Measurements from ENCODE around the gene SOX10.

The SOX10 gene

DNA sequence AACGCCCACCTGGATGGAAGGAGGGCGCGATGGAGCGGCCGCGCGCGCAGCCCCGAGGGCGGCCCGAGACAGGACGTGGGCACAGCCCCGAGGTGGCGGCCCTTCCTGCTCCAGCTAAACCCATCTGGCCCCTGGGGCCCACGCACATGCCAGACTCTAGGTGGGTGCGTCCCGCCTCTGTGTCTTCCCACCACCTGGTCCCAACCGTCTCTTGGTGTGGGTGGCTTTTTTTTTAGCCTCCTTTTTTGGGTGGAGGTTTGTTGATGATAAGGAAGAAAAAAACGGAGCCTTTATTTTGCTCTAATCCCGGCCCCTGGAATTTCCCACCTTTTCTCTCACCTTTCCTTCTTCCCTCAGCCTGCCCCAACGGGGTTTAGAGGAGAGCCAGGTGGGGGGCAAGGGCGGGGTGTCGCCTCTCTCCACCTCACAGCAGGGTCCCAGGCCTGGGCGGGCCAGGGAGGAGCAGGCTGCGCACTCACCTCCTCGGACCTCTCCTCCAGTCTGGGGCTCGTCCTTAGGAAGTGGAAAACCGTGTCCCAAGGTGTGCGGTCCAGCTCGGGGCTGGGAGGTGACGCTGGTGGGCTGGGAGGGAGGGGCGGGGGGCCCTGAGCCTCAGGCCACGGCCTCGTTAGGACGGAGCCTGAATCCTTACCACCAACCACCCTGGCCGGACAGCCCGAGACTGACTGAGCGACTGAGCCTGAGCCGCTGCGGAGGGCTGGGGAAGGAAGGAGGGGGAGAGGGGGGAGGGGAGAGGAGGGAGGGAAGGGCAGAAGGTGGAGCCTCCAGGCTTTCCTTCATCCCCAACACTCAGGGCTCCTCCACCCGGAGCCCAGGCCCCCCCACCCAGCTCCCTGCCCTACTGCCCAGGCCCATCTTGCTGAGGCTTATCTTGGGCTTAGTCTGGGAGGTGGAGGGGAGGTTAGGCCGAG lies at the start of gene SOX10:
TSS of gene SOX10 (minus strand) at position 696 of the 932 bp plus-strand sequence. CDS start 771 bp downstream, outside the sequence.
- no peak for DNase-seq (ENCODE audit: low read depth in 2 of 2)

DNA sequence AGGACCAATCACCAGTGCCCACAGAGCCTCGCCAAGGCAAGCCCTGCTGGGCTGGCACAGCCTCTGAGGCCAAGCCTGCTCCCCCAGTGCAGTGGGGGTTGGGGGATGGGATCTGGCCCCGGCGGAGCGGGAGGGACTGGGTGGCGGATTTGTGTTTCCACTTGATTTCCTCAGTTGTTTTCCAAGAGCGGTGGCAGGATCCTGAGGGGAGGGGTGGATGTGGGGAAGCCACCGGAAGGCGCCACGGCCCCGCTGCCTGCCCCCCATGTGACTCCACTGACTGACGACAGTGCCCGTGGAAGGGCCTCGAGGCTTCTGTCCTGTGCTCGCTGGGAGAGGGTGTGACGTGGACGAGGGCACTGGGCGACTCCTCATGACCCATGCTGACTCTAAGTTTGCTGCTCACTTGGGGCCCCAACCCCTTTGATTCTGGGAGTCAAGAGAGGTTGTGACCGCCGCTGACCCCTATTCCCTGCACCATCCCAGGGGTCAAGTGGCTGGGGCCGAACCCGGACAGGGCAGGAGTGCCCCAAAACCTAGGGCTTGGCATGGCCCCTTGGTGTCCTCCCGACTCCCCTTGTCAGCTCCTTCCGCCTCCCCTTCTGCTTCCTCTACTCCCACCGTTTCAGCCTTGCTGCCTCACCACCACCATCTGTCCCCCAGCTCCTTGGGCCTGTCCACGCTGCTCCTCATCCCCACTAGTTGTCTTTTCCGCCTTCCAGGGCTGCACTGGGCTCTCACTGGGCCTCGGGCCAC lies 49.3 kb upstream of the SOX10 start:
- no peak for DNase-seq (ENCODE audit: low read depth in 2 of 2)

DNA sequence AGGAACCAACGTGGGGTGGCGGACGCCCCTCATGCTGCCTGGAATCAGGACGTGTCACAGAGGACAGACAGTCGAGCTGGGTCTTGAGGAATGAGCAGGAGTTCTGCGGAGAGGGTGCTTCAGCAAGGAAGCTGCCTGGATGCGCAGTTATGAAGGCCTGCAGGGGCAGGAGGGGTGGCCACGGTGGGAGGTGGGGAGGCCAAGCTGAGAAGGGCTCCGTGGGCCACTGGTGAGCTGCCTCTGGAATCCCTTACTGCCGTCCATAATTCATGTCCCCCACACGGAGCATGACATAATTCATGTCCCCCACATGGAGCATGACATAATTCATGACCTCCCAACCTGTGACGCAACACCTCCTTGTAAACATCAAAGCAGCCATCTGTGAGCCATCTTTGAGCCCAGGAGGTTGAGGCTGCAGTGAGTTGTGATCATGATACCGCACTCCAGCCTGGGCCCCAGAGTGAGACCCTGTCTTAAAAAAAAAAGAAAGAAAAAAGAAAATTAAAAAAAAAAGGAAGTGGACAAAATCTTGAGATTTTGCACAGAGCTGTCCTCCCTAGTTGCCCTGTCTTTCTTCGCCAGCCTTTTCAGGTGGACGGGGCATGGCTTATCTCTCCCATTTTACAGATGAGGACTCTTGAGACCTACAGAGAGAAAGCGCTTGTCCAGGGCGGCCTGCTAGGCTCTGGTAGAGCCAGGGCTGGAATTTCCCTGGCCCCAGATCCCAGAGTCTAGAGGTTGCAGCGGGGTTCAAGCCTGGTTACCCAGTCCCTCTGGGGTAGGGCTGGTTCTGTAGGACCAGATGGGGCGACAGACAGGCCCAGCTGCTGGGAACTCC lies 48.5 kb upstream of the SOX10 start:
- no peak for DNase-seq (ENCODE audit: low read depth in 2 of 2)

DNA sequence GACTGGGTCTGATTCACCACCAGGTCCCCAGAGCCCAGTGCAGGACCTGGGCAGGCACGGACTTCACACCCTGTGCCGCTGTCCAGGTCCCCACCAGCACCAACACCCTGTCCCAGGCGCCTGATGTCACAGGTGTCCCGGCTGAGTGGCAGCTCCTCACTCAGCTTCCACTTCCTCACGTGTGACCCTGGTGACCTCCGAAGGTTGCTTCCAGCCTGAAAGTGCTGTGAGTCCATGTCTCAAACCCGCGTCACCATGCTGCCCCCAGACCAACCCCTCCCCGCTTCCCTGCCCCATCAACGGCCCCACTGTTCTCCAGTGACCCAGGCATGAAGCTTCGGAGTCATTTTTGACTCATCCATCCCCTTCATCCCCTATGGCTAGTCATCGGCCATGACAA lies 47.1 kb upstream of the SOX10 start:
- no peak for DNase-seq (ENCODE audit: low read depth in 2 of 2)

DNA sequence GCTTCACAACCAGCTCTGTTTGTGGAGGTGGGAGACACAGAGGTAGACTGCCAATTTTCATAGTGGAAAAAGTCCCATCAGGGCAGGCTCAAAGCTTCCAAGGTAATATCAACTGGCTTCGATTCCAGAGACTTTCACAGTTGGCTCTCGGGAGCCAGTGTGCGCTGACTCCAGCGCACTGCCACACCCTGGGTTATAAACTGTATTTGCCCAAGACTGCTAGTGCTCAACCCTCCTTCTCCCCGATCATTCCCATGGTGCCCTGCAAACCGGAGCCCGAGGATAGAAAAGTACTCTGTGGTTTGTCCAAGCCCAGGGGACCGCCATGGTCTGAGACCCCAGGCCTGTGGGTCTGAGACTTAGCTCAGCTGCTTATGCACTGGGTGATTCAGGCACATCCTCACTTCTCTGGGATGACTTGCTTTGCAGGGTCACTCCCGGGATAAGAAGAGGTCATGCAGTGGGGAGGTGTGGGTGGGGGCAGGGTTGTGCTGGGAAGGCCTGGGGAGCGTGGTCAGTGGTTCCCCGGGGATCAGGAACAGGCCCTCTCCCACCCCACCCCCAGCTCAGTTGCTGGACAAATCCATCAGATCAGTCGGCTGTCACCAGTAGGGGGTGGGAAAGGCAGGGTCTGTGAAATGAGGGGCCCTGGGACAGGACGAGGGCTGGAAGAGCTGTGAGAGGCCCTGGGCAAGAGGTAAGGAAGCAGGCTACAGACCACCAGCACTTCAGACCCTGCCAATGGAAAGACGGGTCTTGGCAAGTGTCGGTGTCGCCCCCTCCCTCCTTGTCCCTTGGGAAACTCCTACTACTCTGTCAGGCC lies 46.2 kb upstream of the SOX10 start:
- DNase-seq (ENCODE audit: low read depth in 2 of 2): no peak

DNA sequence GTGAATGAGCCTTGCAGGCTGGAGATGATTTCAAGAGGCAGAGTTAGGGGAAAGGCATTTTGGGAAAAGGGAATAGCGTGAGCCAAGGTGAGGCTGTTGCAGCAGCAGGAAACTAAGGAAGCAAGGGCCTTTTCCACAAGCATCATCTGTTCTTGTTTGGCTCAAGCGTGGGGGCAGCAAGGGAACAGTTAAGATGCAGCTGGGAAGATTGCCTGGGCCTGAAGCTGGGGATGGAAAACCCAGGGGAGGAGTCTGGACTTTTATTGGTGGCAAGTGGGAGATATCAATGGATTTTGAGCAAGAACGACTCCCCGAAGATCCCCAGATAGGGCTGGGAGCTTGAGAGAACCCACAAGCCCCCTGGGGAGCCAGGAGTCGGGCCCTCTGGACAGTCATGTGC lies 45.5 kb upstream of the SOX10 start:
- no peak for DNase-seq (ENCODE audit: low read depth in 2 of 2)

DNA sequence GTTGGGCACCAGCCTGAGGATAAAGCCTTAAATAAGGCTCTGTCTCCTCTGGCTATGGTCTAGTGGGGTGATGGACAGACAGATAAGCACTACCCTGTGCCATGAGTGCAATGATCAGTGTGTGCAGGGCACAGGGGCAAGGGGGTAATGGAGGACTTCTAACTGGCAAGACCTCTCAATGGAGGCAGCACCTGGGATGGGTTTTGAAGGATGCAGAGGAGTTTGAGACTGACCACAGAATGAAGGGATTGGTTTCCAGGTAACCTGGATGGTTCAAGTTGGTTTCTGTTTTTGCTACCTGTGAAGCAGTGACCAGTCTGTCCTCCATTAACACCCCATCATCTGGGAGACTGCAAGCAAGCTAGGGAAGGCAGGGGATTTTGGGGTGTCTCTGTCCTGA lies 45.0 kb upstream of the SOX10 start:
- DNase-seq (ENCODE audit: low read depth in 2 of 2): no peak

DNA sequence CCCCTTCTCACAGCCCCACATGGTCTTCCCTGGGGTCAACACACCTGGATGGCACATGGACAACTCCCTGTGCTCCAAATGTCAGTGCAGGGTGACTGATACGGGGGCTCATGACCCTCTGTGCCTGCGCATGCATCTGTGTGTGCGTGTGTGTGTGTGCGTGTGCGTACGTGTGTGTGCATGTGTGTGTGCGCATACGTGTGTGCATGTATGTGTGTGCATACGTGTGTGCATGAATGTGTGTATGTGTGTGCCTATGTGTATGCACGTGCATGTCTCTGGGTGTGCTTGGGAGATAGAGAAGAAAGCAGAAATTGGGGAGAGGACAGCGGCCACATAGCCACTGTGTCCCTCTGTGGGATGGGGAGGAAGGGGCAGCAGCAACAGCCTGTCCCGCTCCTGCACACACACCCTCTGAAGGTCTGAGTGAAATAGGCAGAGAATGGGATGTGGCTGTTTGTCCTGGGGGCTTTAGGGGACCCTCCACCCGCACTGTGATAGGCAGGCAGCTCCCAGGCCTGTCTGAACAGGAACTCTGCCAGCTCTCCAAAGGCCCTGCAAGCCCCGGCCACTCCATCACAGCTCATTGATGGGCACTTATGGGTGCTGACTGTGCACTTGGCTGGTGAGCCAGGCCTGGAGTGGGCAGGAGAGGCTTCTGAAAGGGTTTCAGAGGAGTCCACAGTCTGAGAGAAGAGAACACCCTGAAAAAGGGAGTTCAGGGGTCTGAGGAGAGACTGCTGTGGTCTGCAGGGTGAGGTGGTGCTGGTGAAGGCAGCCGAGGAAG lies 44.2 kb upstream of the SOX10 start:
- DNase-seq (ENCODE audit: low read depth in 2 of 2): no peak

DNA sequence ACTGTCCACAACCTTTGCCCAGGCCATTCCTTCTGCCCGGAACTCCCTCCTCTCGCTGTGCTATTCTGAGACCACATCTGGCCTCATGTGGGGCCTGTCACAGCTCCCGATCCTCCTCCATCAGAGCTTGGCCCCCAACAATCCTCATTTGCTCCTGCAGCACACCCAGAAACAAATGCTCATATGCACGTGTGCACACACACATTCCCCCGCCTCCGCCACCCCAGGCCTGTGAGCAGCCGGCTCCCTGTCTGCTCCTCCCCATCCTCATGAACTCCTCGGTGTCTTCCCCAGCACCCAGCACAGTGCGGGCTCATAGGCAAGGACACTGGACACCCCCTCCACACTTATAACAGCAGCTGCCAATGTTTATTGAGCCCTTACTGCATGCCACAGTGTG lies 43.1 kb upstream of the SOX10 start:
- DNase-seq (ENCODE audit: low read depth in 2 of 2): no peak

DNA sequence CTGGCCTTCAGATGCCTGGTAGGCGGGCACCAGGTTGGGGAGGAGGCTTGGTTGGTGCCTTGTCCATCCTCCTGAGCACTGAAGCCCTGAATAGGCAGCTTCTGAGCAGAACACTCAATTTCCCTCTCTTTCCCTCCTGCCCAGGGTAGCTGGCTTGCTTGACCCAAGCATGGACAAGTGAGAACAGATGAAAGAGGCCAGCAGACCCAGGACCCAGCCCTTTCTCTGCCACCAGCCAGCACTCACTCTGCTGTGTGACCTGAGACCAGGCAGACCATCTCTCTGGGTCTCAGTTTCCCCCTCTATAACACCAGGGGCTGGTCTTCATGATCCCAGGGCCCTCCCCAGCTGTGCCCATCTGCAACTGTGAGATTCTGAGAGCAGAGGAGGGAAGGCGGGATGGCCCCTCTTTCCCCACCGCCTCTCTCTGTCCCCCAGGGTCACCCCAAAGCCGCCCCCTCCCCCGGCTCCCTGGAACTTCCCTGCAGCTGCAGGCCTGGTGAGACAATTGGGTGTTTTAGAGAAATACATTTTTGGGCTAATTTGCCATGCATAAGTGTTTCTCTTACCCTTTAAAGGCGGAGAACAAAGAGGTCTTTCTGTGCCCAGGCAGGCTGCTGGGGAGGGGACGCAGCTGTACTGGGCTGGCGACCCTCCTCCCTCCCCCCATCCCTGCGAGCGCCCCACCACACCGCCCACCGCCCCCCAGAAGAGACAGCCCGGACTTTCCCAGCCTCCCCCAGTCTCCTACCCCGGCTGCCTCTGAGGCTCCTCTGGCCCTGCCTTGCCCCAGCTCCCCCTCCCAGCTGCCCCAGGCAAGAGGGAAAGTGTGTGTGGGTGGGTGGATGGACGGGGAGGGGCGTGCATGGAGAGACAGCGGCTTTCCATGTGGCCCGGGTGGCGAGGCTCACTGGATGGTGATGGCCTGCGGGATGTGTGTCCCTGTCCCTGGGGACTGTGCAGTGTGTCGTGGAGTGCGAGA lies 42.1 kb upstream of the SOX10 start:
- no peak for DNase-seq (ENCODE audit: low read depth in 2 of 2)

DNA sequence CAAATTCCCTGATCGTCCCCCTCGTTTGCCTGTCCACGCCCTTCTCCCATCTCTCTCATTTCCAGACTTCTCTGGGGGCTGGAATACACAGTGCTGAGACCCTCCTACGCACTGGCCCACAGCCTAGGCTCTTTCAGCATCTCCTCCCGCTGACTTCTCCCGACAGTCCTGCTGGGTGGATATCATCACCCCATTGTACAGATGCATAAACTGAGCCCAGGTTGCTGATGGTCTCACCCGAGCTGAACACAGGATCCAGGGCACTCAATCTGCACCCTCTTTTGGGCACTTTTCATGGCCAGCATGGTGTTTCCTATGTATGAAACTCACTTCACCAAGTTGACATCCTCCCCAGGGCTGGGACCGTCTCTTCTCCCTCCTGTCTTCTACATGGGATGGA lies 41.2 kb upstream of the SOX10 start:
- no peak for DNase-seq (ENCODE audit: low read depth in 2 of 2)

DNA sequence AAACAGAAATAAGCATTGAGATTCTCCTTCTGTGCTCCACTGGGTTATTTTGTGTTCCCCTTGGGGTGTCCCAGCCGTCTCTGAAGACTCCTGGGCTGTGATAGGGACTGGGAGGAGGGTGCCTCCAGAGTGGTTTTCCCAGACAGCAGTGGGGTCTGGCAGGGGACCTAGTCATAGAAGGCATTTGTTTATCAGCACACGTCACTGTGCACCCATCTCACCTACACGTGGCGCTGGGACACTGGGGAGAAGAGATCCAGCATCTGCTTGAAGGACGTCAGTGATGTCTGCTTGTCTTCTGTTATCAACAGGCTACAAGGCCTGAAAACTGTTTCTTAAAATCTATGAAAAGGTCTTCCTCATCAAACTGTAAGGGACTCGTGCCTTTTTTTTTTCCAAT lies 38.7 kb upstream of the SOX10 start:
- DNase-seq (ENCODE audit: low read depth in 2 of 2): no peak

DNA sequence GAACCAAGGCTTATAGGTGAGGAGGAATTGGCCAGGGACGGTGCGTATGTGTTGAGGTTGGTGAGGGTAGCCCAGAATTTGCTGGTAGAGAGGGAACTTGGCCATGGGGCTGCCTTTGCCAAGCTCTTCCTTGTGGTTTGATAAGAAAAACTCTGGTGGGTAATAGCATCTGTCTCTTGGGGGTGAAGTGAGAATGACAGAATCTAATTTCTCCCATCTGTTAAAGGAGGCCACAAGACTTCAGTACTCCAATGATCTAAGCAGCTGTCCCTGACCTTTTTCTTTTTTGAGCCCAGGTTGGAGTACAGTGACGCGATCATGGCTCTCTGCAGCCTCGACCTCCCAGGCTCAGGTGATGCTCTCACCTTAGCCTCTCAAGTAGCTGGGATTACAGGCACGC lies 36.9 kb upstream of the SOX10 start:
- no peak for DNase-seq (ENCODE audit: low read depth in 2 of 2)

DNA sequence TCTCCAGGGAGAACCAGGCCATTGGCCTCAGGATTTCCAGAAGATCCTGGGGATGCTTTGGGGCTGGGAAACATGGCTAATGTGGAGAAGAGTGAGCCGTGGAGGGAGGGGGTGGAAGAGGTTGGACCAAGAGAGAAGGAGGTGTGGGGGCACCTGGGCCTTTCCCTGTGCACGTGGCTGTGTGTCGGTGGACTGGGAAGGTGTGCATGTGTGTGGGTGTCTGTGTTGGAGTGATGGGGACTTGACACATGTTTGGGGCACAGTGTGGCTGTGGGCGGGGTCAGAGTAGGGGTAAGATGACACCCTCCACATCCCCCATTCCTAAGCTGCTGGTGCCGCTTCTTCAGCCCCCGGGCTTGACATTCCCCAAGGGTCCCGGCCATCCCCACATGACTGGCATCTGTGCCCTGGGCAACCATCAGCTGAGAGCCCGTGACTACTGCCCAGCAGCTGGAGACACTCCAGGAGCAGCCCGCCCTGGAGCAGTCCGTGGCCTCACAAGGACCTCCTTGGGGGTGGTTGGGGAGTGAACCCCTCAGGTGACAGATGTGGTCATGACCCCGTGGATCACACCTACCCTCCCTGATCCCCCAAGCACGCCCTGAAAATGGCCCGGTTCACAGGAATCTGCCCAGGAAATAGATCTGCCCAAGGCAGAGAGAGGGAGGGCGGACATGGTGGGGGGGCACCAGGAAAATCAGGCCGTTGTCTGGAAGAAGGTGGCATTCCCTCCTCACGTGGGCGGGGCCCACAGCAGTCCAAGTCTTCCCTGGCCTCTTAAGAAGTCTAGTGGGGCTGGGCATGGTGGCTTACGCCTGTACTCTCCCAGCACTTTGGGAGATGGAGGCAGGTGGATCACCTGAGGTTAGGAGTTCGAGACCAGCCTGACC lies 34.8 kb upstream of the SOX10 start:
- DNase-seq (ENCODE audit: low read depth in 2 of 2): no peak

DNA sequence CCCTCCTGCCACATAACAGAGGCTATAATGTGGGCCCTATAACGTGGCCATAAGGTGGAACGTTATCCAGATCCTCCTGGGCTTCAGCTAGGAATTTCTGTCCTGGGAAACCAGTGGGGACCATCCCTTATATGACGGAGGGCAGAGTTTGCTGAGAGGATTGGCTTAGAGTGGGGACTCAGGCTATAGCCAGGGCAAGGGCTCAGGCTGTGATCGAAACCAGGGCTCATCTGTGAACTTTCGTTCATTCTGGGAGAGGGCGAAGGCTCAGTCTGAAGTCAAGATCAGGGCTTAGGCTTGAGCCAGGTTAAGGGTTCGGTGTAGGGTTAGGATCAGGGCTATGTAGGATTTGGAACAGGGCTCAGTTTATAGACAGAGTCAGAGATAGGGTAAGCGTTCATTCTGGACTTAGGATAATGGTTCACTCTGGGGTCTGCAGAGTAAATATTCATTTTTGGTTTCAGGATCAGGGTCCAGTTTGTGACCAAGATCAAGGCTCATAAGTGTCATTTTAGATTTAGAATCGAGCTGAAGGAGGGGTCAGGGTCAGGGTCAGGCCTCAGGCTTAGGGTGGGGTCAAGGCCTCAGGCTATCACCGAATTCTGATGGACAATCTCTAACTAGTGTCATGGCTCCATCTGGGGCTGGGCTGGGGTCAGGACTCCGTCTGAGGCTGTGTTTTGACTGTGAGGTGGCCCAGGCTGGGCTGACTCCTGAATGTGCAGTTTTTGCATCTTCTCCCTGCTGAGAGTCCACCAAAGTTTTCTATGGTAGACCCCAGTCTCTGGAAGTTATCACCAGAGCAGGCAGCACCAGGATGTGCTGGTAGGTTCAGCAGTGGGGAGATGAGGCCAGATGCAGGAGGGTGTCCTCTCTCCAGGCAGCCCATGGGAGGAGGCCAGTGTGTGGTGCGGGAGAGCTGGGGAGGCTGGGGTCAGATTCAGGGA lies 33.9 kb upstream of the SOX10 start:
- DNase-seq (ENCODE audit: low read depth in 2 of 2): no peak

DNA sequence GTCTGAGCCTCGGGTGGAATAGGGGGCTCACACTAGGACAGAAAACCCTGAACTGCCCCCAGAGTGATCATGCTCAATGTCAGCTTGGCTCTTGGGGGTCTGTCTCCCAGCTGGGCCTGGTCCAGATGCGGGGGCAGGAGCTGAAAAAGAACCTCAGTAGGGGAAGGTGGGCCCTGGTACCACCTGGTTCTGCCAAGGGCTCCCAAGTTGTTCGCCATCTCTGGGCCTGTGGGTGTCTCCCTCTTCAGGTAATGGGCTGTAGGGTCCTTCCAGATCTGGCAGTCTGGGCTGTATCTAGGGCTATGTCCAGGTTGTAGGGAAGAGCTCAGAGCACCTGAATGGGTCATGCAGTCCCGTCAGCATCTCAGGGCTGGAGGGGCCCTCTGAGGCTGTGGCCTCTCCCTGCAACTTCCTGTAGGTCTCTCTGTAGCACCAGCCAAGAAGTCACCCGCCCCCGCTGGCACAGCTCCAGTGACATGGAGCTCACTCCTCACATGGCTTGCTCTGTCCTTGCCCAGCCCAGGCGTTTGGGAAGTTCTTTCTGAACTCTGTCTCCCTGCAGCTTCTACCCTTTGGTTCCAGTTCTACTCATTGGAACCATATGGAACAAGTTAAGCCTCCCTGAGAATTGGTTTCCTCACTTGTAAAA lies 33.0 kb upstream of the SOX10 start:
- no peak for DNase-seq (ENCODE audit: low read depth in 2 of 2)
